Retina (tissue), 1 donor: ENCODE measurements around the gene TMEM8B.

Experiments
- DNase-seq: peaks from one replicate; pipeline ENCODE4 v3.0.0-alpha.2; 2016

The TMEM8B gene

GRCh38 chr9:35829084-35829763 lies at the start of gene TMEM8B:
TSS of gene TMEM8B (plus strand) at chr9:35829228. CDS start at chr9:35829448, 220 bp downstream.
- no peak for DNase-seq

GRCh38 chr9:35781066-35781465 lies 48.0 kb upstream of the TMEM8B start:
- DNase-seq, result no peak

GRCh38 chr9:35783418-35783817 lies 45.6 kb upstream of the TMEM8B start:
- no peak for DNase-seq

GRCh38 chr9:35789541-35789940 lies 39.5 kb upstream of the TMEM8B start:
- DNase-seq, result no peak

- no peak for DNase-seq
Measured at GRCh38 chr9:35790025-35790384, 39.0 kb upstream of the TMEM8B start.

- peak; percentile 90 for DNase-seq
Measured at GRCh38 chr9:35790385-35791296, 38.4 kb upstream of the TMEM8B start.

- DNase-seq, result peak; percentile 62
Measured at GRCh38 chr9:35791297-35791921, 37.6 kb upstream of the TMEM8B start, which contains the start of gene NPR2. TSS of gene NPR2 (plus strand) at chr9:35791591. CDS start at chr9:35792409, 818 bp downstream.

GRCh38 chr9:35792024-35792813 lies 36.8 kb upstream of the TMEM8B start:
- peak; percentile 21 for DNase-seq

GRCh38 chr9:35792826-35793225 lies 36.2 kb upstream of the TMEM8B start:
- DNase-seq, result no peak

- DNase-seq, result peak; percentile 43
Measured at GRCh38 chr9:35793461-35793860, 35.6 kb upstream of the TMEM8B start.

GRCh38 chr9:35795695-35796094 lies 33.3 kb upstream of the TMEM8B start:
- no peak for DNase-seq

GRCh38 chr9:35797311-35798109 lies 31.5 kb upstream of the TMEM8B start:
- DNase-seq, result no peak

- DNase-seq, result no peak
Measured at GRCh38 chr9:35798658-35799374, 30.2 kb upstream of the TMEM8B start.

GRCh38 chr9:35800530-35800929 lies 28.5 kb upstream of the TMEM8B start:
- no peak for DNase-seq

GRCh38 chr9:35801328-35802128 lies 27.5 kb upstream of the TMEM8B start:
- DNase-seq, result no peak

- no peak for DNase-seq
Measured at GRCh38 chr9:35806101-35806500, 22.9 kb upstream of the TMEM8B start.

- DNase-seq, result no peak
Measured at GRCh38 chr9:35808433-35808832, 20.6 kb upstream of the TMEM8B start.

- DNase-seq, result no peak
Measured at GRCh38 chr9:35810122-35810521, 18.9 kb upstream of the TMEM8B start.

GRCh38 chr9:35811381-35812024 lies 17.5 kb upstream of the TMEM8B start:
- no peak for DNase-seq
